Endodermal cell (in vitro differentiated cells): ENCODE measurements around the gene DESI1. TPM values are rescaled to one million over a fixed set of nuclear protein-coding genes. Genes with fewer than 3 reads are reported as not detected.

ENCODE experiments used
- DNase-seq: peaks from one replicate; pipeline ENCODE4 v3.0.0-alpha.2; 2017
- H3K27ac ChIP-seq: 2 replicates; pipeline ENCODE4 v1.5.1; 2013; ENCODE audit warnings: mild to moderate bottlenecking, low read depth, low read length, moderate library complexity
- H3K27me3 ChIP-seq: 2 replicates; pipeline ENCODE4 v1.6.1; 2013; ENCODE audit warnings: mild to moderate bottlenecking, low read length, moderate library complexity; ENCODE audit not compliant: insufficient read depth, control insufficient read depth, poor library complexity, severe bottlenecking
- H3K36me3 ChIP-seq: 2 replicates; pipeline ENCODE4 v1.7.0; 2013; ENCODE audit warnings: mild to moderate bottlenecking, low read length, moderate library complexity; ENCODE audit not compliant: control insufficient read depth, insufficient read depth
- H3K4me1 ChIP-seq: one replicate; pipeline ENCODE4 v1.7.0; 2013; ENCODE audit warnings: low read length; ENCODE audit not compliant: control insufficient read depth, insufficient read depth
- H3K4me3 ChIP-seq: 2 replicates; pipeline ENCODE4 v1.5.1; 2013; ENCODE audit warnings: mild to moderate bottlenecking, low read length, moderate library complexity
- H3K9ac ChIP-seq: 2 replicates; pipeline ENCODE4 v1.6.1; 2013; ENCODE audit warnings: mild to moderate bottlenecking, low read length, moderate library complexity; ENCODE audit not compliant: poor library complexity, severe bottlenecking; ENCODE audit errors: extremely low read depth
- H3K9me3 ChIP-seq: 2 replicates; pipeline ENCODE4 v1.6.1; 2013; ENCODE audit warnings: mild to moderate bottlenecking, low read length, moderate library complexity; ENCODE audit not compliant: control insufficient read depth
- H3K27ac Mint-ChIP-seq: 2 replicates; pipeline ENCODE4 v1.8.0; 2020; ENCODE audit warnings: mixed read lengths
- H3K27me3 Mint-ChIP-seq: 2 replicates; pipeline ENCODE4 v1.8.0; 2021; ENCODE audit warnings: mild to moderate bottlenecking, mixed read lengths; ENCODE audit not compliant: insufficient read depth
- H3K36me3 Mint-ChIP-seq: 2 replicates; pipeline ENCODE4 v1.8.0; 2020; ENCODE audit warnings: low read depth, mixed read lengths
- H3K4me1 Mint-ChIP-seq: 2 replicates; pipeline ENCODE4 v1.8.0; 2020; ENCODE audit warnings: mixed read lengths
- H3K4me3 Mint-ChIP-seq: 2 replicates; pipeline ENCODE4 v1.8.0; 2020; ENCODE audit warnings: mild to moderate bottlenecking, moderate library complexity, mixed read lengths
- H3K9me3 Mint-ChIP-seq: 2 replicates; pipeline ENCODE4 v1.8.0; 2020; ENCODE audit warnings: mild to moderate bottlenecking, mixed read lengths
- WGBS, 2 experiments: methylation state at CpG; one replicate each; pipeline versions ENCODE4 v1.1.5 to v1.1.7; 2013; ENCODE audit warnings: missing lambda C conversion rate in 2 of 2, mixed read lengths in 1 of 2; ENCODE audit not compliant: insufficient coverage in 1 of 2, insufficient read length in 1 of 2; 5-methylcytosine and 5-hydroxymethylcytosine counted together
- total RNA-seq, 2 donors: library from RNA; stranded (reverse); fragmentation: NEBNext Ultra II Directional in 1 of 2; extraction: Animal tissue kit (Norgen Biotek cat#: 25700) in 1 of 2; gene quantifications; 2 replicates in 1 of 2; 3 replicates in 1 of 2; pipeline ENCODE4 v1.2.1, GENCODE V29; 2021
- TF ChIP-seq, protein P1 (sequence below): fragments of 200-600 bp; sonication (generic); conservative IDR thresholded peaks from 2 replicates; pipeline ENCODE4 v1.5.0; 2021; ENCODE audit warnings: antibody characterized with exemption, mild to moderate bottlenecking

The DESI1 gene
- total RNA-seq, 2 donors from 2014 or later: 21.8 to 28.9 TPM

DNA sequence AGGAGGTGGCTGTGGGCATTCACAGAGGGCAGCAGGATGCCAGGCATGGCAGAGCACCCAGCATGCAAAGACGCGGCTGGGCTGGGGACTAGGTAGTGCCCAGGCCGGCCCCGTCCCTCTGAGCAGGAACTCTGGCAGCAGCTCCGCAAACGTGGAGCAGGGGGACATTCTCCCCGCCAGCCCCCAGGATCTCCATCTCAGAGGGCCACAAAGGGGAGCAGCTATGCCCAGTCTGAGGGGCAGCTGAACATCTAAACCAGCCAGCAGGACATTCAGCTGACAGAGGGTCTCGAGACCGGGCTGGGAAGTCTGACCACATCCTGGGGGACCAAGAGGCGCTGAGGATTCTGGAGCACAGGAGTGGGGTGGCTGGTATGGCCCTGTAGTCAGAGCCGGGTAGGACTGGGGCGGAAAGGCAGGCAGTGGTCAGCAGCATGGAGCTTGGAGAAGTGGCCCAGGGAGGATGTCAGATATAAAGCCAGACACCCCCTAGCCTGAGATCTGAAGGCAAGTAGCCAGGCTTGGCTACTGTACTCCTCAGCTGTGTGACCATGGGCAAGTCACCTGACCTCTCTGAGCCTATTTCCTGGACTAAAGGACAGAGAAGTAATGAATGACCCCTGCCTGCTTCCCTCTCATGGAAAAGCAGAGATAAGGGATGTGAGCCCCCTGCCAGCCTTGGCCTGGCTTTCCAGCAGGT lies 41.4 kb downstream of the DESI1 start:
- peaks cover 31% of the 10 kb centered on the region for H3K36me3 Mint-ChIP-seq
- TF ChIP-seq, protein P1, sequence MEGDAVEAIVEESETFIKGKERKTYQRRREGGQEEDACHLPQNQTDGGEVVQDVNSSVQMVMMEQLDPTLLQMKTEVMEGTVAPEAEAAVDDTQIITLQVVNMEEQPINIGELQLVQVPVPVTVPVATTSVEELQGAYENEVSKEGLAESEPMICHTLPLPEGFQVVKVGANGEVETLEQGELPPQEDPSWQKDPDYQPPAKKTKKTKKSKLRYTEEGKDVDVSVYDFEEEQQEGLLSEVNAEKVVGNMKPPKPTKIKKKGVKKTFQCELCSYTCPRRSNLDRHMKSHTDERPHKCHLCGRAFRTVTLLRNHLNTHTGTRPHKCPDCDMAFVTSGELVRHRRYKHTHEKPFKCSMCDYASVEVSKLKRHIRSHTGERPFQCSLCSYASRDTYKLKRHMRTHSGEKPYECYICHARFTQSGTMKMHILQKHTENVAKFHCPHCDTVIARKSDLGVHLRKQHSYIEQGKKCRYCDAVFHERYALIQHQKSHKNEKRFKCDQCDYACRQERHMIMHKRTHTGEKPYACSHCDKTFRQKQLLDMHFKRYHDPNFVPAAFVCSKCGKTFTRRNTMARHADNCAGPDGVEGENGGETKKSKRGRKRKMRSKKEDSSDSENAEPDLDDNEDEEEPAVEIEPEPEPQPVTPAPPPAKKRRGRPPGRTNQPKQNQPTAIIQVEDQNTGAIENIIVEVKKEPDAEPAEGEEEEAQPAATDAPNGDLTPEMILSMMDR: no peak
- no peaks in the 10 kb centered on the region for H3K4me1 Mint-ChIP-seq
- H3K4me3 Mint-ChIP-seq: no peak overlapping the region
- Histone ChIP-seq H3K9me3 (no peaks in the 10 kb centered on the region), H3K9ac (no peak overlapping the region), H3K4me3 (no peak overlapping the region), H3K36me3 (peaks cover 20% of the 10 kb centered on the region), H3K4me1 (no peaks in the 10 kb centered on the region), H3K27ac (no peak overlapping the region), H3K27me3 (no peaks in the 10 kb centered on the region)
- no peaks in the 10 kb centered on the region for H3K9me3 Mint-ChIP-seq
- DNase-seq: no peak
- 84 to 88% methylated on average over 8 to 12 of the region's 12 CpGs for WGBS, 2 experiments
- peak overlapping the region; percentile 41 for H3K27ac Mint-ChIP-seq
- H3K27me3 Mint-ChIP-seq: no peaks in the 10 kb centered on the region

DNA sequence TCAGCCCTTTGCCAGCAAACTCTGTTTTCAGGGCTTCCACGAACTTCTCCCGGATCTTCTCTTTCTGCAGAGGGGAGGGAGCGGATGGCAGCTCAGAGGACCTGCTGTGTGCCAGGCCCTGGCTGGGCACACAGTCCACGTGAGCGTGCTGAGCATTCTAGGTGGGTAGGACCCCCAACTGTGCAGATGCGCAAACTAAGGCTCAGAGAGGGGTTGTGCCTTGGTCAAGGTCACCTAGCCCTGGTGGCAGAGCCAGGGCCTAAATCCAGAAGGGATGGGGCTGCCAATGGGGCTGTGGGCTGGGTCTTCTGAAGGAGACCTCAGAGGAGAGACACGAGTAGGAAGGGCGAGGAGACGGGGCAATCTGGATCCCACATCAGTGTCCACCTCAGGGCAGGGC lies 42.0 kb downstream of the DESI1 start:
- Mint-ChIP-seq H3K27ac (peak overlapping the region; percentile 41), H3K27me3 (no peaks in the 10 kb centered on the region), H3K36me3 (peaks cover 31% of the 10 kb centered on the region), H3K4me1 (no peaks in the 10 kb centered on the region), H3K9me3 (no peaks in the 10 kb centered on the region), H3K4me3 (no peak overlapping the region)
- H3K9ac ChIP-seq: no peak overlapping the region
- no peaks in the 10 kb centered on the region for H3K27me3 ChIP-seq
- no peaks in the 10 kb centered on the region for H3K9me3 ChIP-seq
- no peak overlapping the region for H3K27ac ChIP-seq
- 91 to 94% methylated on average over 5 to 9 of the region's 9 CpGs for WGBS, 2 experiments
- no peaks in the 10 kb centered on the region for H3K4me1 ChIP-seq
- peaks cover 20% of the 10 kb centered on the region for H3K36me3 ChIP-seq
- TF ChIP-seq, protein P1: no peak
- DNase-seq: no peak
- no peak overlapping the region for H3K4me3 ChIP-seq

DNA sequence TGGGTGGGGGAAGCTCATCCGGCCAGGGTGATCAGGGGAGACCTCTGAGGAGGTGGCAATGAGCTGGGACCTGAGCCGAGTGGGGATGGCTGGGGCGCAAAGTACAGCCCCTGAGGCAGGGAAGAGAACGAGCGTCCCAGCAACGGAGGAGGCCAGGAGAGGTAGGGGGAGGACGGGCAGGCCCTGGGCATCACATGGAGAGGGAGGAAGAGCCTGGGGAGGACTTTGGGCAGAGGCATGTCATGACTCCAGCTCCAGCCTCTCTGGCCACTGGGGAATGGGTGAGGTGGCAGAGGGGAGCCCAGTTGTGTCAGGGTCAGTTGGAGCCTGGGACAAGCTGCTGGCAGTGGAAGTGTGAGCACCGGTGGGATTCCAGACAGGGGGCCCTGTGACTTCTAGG lies 42.7 kb downstream of the DESI1 start:
- 69 to 95% methylated on average over 2 to 8 of the region's 8 CpGs for WGBS, 2 experiments
- H3K9me3 Mint-ChIP-seq: no peaks in the 10 kb centered on the region
- no peaks in the 10 kb centered on the region for H3K4me1 ChIP-seq
- no peaks in the 10 kb centered on the region for H3K27me3 Mint-ChIP-seq
- no peaks in the 10 kb centered on the region for H3K27me3 ChIP-seq
- peaks cover 16% of the 10 kb centered on the region for H3K36me3 ChIP-seq
- no peaks in the 10 kb centered on the region for H3K4me1 Mint-ChIP-seq
- H3K4me3 ChIP-seq: no peak overlapping the region
- TF ChIP-seq, protein P1: no peak
- H3K9ac ChIP-seq: no peak overlapping the region
- no peak overlapping the region for H3K4me3 Mint-ChIP-seq
- DNase-seq: no peak
- no peaks in the 10 kb centered on the region for H3K9me3 ChIP-seq
- H3K27ac ChIP-seq: no peak overlapping the region
- no peak overlapping the region for H3K27ac Mint-ChIP-seq
- H3K36me3 Mint-ChIP-seq: peaks cover 25% of the 10 kb centered on the region
